Stomach (tissue), 4 donors: Measurements from ENCODE around the gene APOL3.

Source experiments
- CTCF ChIP-seq, 7 experiments: fragments of 450-650 bp in 4 of 7; fragments of 200-600 bp in 3 of 7; sonication (generic) in 3 of 7; IDR thresholded peaks; one replicate each; pipeline ENCODE4 v1.5.1; 2016 to 2019; ENCODE audit warnings: antibody characterized with exemption in 7 of 7, control low read depth in 2 of 7, mild to moderate bottlenecking in 1 of 7
- POLR2A ChIP-seq, 4 donors: fragments of 450-650 bp; IDR thresholded peaks; one replicate each; pipeline ENCODE4 v1.6.1; 2016; ENCODE audit warnings: antibody characterized with exemption in 4 of 4, control low read depth in 2 of 4, mild to moderate bottlenecking in 1 of 4, moderate library complexity in 1 of 4

- TF ChIP-seq CTCF (IDR thresholded peaks at IDR 0.05), result no peak
- no peak for TF ChIP-seq POLR2A (IDR thresholded peaks at IDR 0.05)
Observed at GRCh38 chr22:36131907-36132306, 28.6 kb downstream of the APOL3 start.
